AG09319 (cell line): Measurements from ENCODE around the gene FUZ.

Experiments used
- DNase-seq: peaks from one replicate; pipeline ENCODE4 v3.0.0-alpha.2; 2010; ENCODE audit warnings: low read depth; ENCODE audit errors: extremely low read depth
- CTCF ChIP-seq: IDR thresholded peaks from 2 replicates; pipeline ENCODE4 v1.5.1; 2011; ENCODE audit warnings: low read depth, mild to moderate bottlenecking, inconsistent platforms, low read length, moderate library complexity

Gene FUZ

GRCh38 chr19:49787746-49788145, 25.3 kb downstream of the FUZ start:
- no peak for DNase-seq
- TF ChIP-seq CTCF: no peak

- no peak for TF ChIP-seq CTCF
- DNase-seq: peak; percentile 20
Observed at GRCh38 chr19:49786376-49786820, 26.7 kb downstream of the FUZ start.

GRCh38 chr19:49782515-49782914, 30.6 kb downstream of the FUZ start:
- no peak for DNase-seq
- TF ChIP-seq CTCF: no peak

- DNase-seq: no peak
Observed at GRCh38 chr19:49781394-49781793, 31.7 kb downstream of the FUZ start.

GRCh38 chr19:49780861-49781260, 32.2 kb downstream of the FUZ start:
- no peak for TF ChIP-seq CTCF
- no peak for DNase-seq

More at GRCh38 chr19:49781394-49781793, 31.7 kb downstream of the FUZ start:
- TF ChIP-seq CTCF: no peak

GRCh38 chr19:49779731-49780555, 33.1 kb downstream of the FUZ start:
- DNase-seq: no peak
- TF ChIP-seq CTCF: no peak

- no peak for TF ChIP-seq CTCF
- no peak for DNase-seq
Observed at GRCh38 chr19:49776371-49776764, 36.7 kb downstream of the FUZ start.
